Suprapubic skin (tissue), 4 donors: ENCODE measurements around the gene TPM4.

Source experiments
- EP300 ChIP-seq: sonication (generic); formaldehyde crosslinking; IDR thresholded peaks from one replicate; pipeline ENCODE4 v1.6.1; 2017; ENCODE audit warnings: antibody characterized with exemption
- POLR2A ChIP-seq, 2 donors: fragments of 450-650 bp; IDR thresholded peaks; one replicate each; pipeline ENCODE4 v1.6.1; 2017; ENCODE audit warnings: antibody characterized with exemption in 2 of 2, mild to moderate bottlenecking in 2 of 2, moderate library complexity in 2 of 2
- POLR2AphosphoS5 ChIP-seq, 3 donors: sonication (generic); formaldehyde crosslinking; IDR thresholded peaks; one replicate each; pipeline ENCODE4 v1.6.1; 2017; ENCODE audit warnings: antibody characterized with exemption in 3 of 3
- TF ChIP-seq, protein P1 (sequence below), 2 donors: fragments of 200-600 bp in 1 of 2; fragments of 450-650 bp in 1 of 2; sonication (generic) in 1 of 2; IDR thresholded peaks; one replicate each; pipeline ENCODE4 v1.5.1; 2016 to 2019; ENCODE audit warnings: antibody characterized with exemption in 2 of 2, mild to moderate bottlenecking in 1 of 2, moderate library complexity in 1 of 2

DNA sequence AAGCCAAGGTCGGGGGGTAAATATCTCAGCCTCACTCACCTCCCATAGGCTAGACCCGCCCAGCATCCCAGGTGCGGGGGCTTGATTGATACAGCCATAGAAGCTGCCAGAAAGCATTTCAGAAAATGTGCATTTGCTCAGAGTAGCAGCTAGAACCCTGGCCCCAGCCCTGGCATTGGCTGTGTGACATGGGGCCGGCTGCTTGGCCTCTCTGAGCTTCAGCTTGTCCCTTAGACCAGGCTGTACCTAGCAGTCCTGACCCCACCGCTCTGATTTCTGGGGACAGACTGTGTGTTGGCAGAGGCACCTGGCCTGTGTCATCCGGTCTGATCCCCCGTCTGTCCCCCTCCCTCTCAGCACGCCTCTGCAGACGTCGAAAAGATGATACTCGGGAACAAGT is 50.8 kb downstream of the TPM4 start:
- TF ChIP-seq, protein P1, sequence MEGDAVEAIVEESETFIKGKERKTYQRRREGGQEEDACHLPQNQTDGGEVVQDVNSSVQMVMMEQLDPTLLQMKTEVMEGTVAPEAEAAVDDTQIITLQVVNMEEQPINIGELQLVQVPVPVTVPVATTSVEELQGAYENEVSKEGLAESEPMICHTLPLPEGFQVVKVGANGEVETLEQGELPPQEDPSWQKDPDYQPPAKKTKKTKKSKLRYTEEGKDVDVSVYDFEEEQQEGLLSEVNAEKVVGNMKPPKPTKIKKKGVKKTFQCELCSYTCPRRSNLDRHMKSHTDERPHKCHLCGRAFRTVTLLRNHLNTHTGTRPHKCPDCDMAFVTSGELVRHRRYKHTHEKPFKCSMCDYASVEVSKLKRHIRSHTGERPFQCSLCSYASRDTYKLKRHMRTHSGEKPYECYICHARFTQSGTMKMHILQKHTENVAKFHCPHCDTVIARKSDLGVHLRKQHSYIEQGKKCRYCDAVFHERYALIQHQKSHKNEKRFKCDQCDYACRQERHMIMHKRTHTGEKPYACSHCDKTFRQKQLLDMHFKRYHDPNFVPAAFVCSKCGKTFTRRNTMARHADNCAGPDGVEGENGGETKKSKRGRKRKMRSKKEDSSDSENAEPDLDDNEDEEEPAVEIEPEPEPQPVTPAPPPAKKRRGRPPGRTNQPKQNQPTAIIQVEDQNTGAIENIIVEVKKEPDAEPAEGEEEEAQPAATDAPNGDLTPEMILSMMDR (IDR thresholded peaks at IDR 0.05) = no peak
- TF ChIP-seq POLR2A (IDR thresholded peaks at IDR 0.05) = no peak
- no peak for TF ChIP-seq POLR2AphosphoS5 (IDR thresholded peaks at IDR 0.05)
- TF ChIP-seq EP300 = no peak
